ENCODE results near the gene XPOT.

Gene XPOT

DNA sequence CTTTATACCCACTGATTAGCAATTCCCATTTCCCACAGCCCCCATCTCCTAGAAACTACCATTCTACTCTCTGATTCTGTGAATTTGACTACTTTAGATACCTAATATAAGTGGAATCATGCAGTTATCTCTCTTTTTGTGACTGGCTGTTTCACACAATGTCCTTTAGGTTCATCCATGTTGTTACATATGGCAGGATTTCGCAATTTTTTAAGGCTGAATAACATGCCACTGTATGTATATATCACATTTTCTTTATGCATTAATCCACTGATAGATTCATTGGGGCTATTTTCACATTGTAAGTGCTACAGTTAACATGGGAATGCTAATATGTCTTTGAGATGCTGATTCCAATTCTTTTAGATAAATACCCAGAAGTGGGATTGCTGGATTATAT is 35.9 kb downstream of the XPOT start:
- no peak for DNase-seq (ENCODE audit: low read depth in 2 of 2)
- TF ChIP-seq, protein P1, sequence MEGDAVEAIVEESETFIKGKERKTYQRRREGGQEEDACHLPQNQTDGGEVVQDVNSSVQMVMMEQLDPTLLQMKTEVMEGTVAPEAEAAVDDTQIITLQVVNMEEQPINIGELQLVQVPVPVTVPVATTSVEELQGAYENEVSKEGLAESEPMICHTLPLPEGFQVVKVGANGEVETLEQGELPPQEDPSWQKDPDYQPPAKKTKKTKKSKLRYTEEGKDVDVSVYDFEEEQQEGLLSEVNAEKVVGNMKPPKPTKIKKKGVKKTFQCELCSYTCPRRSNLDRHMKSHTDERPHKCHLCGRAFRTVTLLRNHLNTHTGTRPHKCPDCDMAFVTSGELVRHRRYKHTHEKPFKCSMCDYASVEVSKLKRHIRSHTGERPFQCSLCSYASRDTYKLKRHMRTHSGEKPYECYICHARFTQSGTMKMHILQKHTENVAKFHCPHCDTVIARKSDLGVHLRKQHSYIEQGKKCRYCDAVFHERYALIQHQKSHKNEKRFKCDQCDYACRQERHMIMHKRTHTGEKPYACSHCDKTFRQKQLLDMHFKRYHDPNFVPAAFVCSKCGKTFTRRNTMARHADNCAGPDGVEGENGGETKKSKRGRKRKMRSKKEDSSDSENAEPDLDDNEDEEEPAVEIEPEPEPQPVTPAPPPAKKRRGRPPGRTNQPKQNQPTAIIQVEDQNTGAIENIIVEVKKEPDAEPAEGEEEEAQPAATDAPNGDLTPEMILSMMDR (IDR thresholded peaks at IDR 0.05; ENCODE audit: low read depth, low read length) = no peak
- no peak overlapping the region for H3K4me3 ChIP-seq (replicated peaks in 1 of 2; ENCODE audit: low read depth in 2 of 2, low read length in 2 of 2)

DNA sequence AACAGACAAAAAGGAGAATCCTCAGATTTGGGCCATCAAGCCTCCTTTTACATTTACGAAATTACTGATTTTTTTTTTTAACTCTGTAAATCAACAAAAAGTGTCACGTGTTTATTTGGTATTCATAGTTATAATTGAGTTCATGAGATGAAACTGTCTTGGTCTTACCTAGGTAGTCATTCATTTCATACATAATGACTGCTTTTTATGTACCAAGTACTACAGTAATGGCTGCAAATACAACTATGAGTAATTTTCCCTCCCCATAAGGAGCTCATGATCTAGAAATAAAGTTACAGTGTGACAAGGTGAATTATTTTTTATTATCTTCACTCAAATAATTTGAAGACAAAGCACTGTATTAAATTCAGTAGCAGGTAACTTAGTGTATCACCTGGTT is 41.3 kb downstream of the XPOT start:
- no peak overlapping the region for H3K4me3 ChIP-seq (replicated peaks in 1 of 2; ENCODE audit: low read depth in 2 of 2, low read length in 2 of 2)
- TF ChIP-seq, protein P1 (IDR thresholded peaks at IDR 0.05; ENCODE audit: low read depth, low read length) = no peak
- no peak for DNase-seq (ENCODE audit: low read depth in 2 of 2)

DNA sequence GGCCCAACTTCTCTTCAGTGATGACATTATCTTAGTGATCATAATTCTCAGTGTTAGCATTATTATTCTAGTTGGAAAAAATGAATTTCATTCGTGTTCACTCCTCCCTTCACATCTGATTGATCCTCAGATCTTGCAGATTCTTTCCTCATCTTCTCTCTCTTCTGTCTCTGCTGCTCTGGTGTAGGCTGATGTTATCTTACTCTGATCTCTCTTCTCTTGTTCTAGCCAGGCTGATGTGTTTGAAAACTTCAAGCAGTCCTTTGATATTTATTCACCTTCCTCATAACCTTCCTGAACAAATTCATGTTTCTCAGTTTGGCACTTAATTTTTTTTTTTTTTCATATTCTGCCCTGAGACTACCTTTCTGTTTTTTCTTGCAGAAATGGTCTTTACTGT is 42.1 kb downstream of the XPOT start:
- DNase-seq (ENCODE audit: low read depth in 2 of 2) = no peak
- no peak overlapping the region for H3K4me3 ChIP-seq (replicated peaks in 1 of 2; ENCODE audit: low read depth in 2 of 2, low read length in 2 of 2)
- TF ChIP-seq, protein P1 (IDR thresholded peaks at IDR 0.05; ENCODE audit: low read depth, low read length) = no peak

DNA sequence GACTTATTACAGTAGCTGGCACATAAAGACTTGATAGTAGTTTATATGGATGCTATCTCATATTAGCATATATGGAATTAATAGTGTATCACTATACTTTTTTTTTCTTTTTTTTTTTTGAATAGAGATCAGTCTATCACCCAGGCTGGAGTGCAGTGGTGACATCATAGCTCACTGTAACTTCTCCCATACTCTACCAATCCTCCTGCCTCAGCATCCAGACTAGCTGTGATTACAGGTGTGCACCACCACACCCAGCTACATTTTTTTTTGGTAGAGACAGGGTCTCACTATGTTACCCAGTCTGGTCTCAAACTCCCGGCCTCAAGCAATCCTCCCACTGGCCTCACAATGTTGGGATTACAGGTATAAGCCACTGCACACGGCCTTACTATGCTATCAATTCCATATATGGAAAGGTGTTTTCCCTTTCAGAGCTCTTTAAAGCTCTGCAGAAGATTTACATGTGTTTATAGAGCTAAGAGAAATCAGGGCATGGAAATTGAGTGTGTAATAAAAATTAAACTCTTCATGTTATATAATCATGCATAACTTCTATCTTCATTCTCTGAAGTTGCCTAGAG is 46.0 kb downstream of the XPOT start:
- TF ChIP-seq, protein P1 (IDR thresholded peaks at IDR 0.05; ENCODE audit: low read depth, low read length) = no peak
- no peak overlapping the region for H3K4me3 ChIP-seq (replicated peaks in 1 of 2; ENCODE audit: low read depth in 2 of 2, low read length in 2 of 2)
- no peak for DNase-seq (ENCODE audit: low read depth in 2 of 2)

DNA sequence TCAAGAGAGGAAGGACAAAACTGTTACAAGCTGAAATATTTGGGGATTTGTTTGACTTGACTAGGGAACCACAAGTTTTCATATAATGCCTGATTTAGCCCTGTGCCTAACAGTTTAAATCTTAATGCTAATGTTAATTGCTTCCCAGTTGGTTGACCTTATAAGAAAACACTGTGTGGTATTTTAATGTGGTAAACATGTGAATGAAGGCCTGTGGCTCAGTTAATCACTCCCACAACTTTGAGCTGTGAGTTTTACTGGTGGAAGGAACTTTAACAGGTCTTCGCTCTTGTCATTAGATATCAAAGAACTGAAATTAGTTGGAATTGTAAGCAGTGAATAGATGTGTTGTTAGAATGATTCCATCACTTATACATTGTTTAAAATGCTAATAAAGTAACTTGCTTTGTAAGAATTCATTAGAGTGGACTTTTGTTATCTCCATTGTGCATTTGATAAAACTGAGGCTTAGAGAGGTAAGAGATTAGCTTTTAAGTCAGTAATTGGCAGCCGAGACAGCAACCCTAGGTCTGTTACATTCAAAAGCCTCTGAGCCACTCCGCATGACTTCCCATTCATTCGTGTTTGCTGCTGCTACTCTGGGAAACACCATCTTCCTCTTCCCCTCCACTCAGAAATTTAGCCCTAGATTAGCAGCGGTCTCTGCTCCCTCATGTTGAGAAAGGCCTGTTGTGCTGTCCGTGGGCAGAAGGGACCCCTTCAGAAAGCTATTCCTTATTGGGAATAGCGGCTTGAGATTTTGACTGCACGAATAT is 46.7 kb downstream of the XPOT start:
- TF ChIP-seq, protein P1 (IDR thresholded peaks at IDR 0.05; ENCODE audit: low read depth, low read length) = no peak
- peak overlapping the region; percentile 93 to 94 for H3K4me3 ChIP-seq (replicated peaks in 1 of 2; ENCODE audit: low read depth in 2 of 2, low read length in 2 of 2)
- peak; percentile 16 to 31 for DNase-seq (ENCODE audit: low read depth in 2 of 2)

DNA sequence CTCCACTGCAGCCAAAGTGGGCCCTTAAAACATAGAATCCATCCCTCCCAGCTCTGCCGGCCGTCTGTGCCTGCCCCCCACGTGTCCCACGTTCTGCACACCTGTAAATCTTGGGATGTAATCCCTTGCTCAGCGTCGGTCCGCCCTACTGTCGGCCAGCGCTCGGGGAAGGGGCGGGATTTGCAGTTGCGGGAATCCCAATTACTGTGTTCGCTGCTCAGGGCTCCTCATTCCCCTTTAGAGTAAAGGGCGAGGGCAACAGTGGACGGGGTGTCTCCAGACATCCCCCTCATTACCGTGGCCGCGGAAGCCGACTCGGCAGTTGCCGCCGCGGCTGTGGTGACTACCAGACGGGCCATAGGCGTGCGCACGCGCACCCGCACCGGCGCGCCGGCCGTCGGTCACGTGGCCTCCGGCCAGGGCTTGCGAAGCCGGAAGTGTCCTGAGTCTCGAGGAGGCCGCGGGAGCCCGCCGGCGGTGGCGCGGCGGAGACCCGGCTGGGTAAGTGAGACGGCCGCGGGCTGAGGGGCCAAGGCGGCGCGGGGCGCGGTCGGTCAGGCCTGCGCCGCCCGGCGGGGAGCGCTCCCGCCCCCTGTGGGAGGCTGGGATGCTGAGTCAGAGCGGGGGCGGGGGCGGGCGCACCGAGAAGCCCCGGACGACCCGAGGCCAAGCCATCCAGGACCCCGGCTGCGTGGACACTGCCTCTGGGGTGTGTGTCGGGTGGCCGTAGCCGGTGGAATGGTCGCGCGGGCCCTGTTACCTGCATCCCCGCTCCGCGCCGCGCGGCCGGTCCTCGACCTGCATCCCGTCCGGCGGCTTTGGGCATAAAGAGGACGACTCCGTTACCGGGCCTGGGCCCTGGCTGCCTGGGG is 47.7 kb downstream of the XPOT start, which contains the start of gene TBK1:
TSS of gene TBK1 (plus strand) at position 434 of the 872 bp plus-strand sequence. CDS start 3,751 bp downstream, outside the sequence.
- peak; percentile 85 to 89 for DNase-seq (ENCODE audit: low read depth in 2 of 2)
- TF ChIP-seq, protein P1 (IDR thresholded peaks at IDR 0.05; ENCODE audit: low read depth, low read length) = no peak
- peak within 1 kb of the TSS; percentile 93 to 94 for H3K4me3 ChIP-seq (replicated peaks in 1 of 2; ENCODE audit: low read depth in 2 of 2, low read length in 2 of 2)

Data from cardiac fibroblast (primary cell).